Measurements from ENCODE around the gene CNTN6.

Gene CNTN6

DNA sequence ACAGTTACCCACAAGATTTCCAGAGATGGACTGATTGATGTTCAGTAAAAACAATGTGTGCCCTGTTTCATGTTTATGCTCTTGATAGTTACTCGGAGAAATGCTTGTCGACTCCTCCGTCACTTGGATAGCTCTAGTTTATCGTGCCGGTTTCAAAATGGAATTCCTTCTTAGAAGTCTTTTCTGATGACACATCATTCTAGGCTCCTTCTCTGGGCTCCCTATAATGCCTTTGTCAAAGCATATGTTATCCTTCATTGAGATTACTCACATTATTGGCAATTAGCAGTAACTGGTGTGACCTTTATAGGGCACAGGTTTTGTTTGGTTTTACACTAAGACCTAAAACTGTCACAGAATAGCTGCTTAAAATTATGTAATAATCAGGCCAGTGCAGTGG lies 201.8 kb downstream of the CNTN6 start:
- TF ChIP-seq, protein P1, sequence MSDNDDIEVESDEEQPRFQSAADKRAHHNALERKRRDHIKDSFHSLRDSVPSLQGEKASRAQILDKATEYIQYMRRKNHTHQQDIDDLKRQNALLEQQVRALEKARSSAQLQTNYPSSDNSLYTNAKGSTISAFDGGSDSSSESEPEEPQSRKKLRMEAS (IDR thresholded peaks at IDR 0.05) = no peak
- TF ChIP-seq, protein P2, sequence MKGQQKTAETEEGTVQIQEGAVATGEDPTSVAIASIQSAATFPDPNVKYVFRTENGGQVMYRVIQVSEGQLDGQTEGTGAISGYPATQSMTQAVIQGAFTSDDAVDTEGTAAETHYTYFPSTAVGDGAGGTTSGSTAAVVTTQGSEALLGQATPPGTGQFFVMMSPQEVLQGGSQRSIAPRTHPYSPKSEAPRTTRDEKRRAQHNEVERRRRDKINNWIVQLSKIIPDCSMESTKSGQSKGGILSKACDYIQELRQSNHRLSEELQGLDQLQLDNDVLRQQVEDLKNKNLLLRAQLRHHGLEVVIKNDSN (IDR thresholded peaks at IDR 0.05) = no peak
- TF ChIP-seq EP300 (IDR thresholded peaks at IDR 0.05; ENCODE audit: borderline replicate concordance) (no peak), TAF1 (IDR thresholded peaks at IDR 0.05; ENCODE audit: low read depth) (no peak), YY1 (IDR thresholded peaks at IDR 0.05; ENCODE audit: low read depth) (no peak), TCF12 (IDR thresholded peaks at IDR 0.05; ENCODE audit: low read depth) (no peak), CREB1 (IDR thresholded peaks at IDR 0.05; ENCODE audit: low read depth) (no peak), NFIC (IDR thresholded peaks at IDR 0.05) (no peak), FOXM1 (IDR thresholded peaks at IDR 0.05; ENCODE audit: borderline replicate concordance, low read depth) (no peak)
- TF ChIP-seq, protein P3, sequence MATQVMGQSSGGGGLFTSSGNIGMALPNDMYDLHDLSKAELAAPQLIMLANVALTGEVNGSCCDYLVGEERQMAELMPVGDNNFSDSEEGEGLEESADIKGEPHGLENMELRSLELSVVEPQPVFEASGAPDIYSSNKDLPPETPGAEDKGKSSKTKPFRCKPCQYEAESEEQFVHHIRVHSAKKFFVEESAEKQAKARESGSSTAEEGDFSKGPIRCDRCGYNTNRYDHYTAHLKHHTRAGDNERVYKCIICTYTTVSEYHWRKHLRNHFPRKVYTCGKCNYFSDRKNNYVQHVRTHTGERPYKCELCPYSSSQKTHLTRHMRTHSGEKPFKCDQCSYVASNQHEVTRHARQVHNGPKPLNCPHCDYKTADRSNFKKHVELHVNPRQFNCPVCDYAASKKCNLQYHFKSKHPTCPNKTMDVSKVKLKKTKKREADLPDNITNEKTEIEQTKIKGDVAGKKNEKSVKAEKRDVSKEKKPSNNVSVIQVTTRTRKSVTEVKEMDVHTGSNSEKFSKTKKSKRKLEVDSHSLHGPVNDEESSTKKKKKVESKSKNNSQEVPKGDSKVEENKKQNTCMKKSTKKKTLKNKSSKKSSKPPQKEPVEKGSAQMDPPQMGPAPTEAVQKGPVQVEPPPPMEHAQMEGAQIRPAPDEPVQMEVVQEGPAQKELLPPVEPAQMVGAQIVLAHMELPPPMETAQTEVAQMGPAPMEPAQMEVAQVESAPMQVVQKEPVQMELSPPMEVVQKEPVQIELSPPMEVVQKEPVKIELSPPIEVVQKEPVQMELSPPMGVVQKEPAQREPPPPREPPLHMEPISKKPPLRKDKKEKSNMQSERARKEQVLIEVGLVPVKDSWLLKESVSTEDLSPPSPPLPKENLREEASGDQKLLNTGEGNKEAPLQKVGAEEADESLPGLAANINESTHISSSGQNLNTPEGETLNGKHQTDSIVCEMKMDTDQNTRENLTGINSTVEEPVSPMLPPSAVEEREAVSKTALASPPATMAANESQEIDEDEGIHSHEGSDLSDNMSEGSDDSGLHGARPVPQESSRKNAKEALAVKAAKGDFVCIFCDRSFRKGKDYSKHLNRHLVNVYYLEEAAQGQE (IDR thresholded peaks at IDR 0.05; ENCODE audit: low read depth) = no peak

DNA sequence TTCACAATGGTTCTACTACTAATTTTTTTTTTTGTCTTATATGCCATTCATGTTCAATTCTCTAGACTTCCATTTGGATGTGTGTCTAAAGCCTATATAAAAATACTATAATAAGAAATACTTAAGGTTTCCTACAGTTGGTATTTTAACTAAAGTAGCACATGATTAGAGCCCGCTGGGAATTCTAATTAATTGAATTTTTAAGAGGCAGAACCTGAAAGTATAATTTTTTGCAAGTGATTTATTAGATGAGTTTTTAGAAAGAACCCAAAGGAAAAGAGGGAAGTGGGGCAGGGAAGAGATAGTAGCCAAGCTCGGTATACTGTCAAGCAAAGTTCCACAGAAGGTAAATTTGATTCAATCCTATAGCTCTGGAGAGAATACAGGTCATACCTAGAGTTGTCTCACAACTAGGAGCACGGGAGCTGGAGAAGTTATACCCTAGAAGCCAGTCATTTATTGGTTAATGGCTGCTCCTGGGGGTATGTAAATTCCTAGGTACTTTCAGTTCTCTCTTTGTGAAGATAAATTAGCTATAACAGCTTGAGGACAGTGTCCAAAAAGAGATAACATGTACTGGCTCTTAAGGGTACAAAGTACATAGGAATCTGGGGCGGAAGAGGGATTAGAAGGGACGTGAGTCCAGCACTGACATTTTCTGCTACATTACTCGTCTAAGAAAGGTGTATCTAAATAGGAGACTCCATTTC lies 225.6 kb downstream of the CNTN6 start:
- TF ChIP-seq EP300 (IDR thresholded peaks at IDR 0.05; ENCODE audit: borderline replicate concordance) (no peak), EGR1 (IDR thresholded peaks at IDR 0.05) (no peak), NFIC (IDR thresholded peaks at IDR 0.05) (no peak), FOXM1 (IDR thresholded peaks at IDR 0.05; ENCODE audit: borderline replicate concordance, low read depth) (no peak), TEAD4 (IDR thresholded peaks at IDR 0.05) (no peak), YY1 (IDR thresholded peaks at IDR 0.05; ENCODE audit: low read depth) (no peak)
- TF ChIP-seq, protein P3 (IDR thresholded peaks at IDR 0.05; ENCODE audit: low read depth) = no peak
- TF ChIP-seq, protein P1 (IDR thresholded peaks at IDR 0.05) = no peak

DNA sequence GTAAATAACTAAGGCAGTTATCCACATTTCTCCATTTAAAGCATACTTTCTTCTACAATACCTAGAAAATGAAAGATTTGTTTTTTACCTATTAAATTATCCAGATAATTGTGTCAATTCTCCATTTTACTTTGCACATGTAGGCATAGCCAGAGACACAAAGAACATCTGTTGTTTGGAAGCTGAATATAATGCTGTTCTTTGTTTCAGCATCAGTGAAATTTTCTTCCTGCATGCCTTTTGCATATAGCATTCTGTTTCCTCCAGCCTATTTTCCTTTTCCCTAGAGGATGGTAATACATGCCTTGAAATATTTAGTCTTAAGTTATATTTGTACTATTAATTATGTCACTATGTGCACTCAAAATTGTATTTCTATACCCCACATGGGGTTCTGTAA lies 233.7 kb downstream of the CNTN6 start:
- no peak for TF ChIP-seq RAD21 (IDR thresholded peaks at IDR 0.05; ENCODE audit: low read depth)
- no peak for TF ChIP-seq TAF1 (IDR thresholded peaks at IDR 0.05; ENCODE audit: low read depth)
- TF ChIP-seq TEAD4 (IDR thresholded peaks at IDR 0.05) = no peak
- no peak for TF ChIP-seq ZBTB7A (IDR thresholded peaks at IDR 0.05; ENCODE audit: low read depth)
- TF ChIP-seq, protein P3 (IDR thresholded peaks at IDR 0.05; ENCODE audit: low read depth) = no peak
- no peak for TF ChIP-seq EP300 (IDR thresholded peaks at IDR 0.05; ENCODE audit: borderline replicate concordance)
- no peak for TF ChIP-seq FOXM1 (IDR thresholded peaks at IDR 0.05; ENCODE audit: borderline replicate concordance, low read depth)
- TF ChIP-seq CREB1 (IDR thresholded peaks at IDR 0.05; ENCODE audit: low read depth) = no peak
- TF ChIP-seq, protein P1 (IDR thresholded peaks at IDR 0.05) = no peak
- TF ChIP-seq, protein P2 (IDR thresholded peaks at IDR 0.05) = no peak
- TF ChIP-seq NFIC (IDR thresholded peaks at IDR 0.05) = no peak
- TF ChIP-seq TCF12 (IDR thresholded peaks at IDR 0.05; ENCODE audit: low read depth) = no peak
- no peak for TF ChIP-seq EGR1 (IDR thresholded peaks at IDR 0.05)
- TF ChIP-seq CEBPB (IDR thresholded peaks at IDR 0.05) = no peak
- no peak for TF ChIP-seq YY1 (IDR thresholded peaks at IDR 0.05; ENCODE audit: low read depth)

DNA sequence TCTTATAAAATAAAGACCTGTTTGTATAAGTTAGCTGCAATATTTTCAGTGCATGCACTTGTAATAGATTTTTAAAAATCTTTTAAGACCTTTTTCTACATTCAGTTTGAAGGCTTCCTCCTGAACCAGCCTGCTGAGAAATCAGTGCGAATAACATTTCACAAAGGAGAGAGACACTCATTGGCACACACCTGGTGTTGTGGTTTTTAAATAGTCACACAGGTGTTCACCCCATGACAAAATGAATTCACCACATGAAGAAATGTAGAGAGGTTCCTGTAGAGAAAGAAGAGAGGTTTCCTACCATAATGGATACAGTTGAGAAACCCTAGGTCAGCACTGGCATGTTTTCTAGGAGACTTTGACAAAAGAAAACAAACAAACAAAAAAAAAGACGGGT lies 237.3 kb downstream of the CNTN6 start:
- TF ChIP-seq, protein P3 (IDR thresholded peaks at IDR 0.05; ENCODE audit: low read depth) = no peak
- TF ChIP-seq FOXM1 (IDR thresholded peaks at IDR 0.05; ENCODE audit: borderline replicate concordance, low read depth) = no peak
- no peak for TF ChIP-seq YY1 (IDR thresholded peaks at IDR 0.05; ENCODE audit: low read depth)
- no peak for TF ChIP-seq NFIC (IDR thresholded peaks at IDR 0.05)
- TF ChIP-seq CEBPB (IDR thresholded peaks at IDR 0.05) = no peak
- TF ChIP-seq, protein P1 (IDR thresholded peaks at IDR 0.05) = no peak
- no peak for TF ChIP-seq RAD21 (IDR thresholded peaks at IDR 0.05; ENCODE audit: low read depth)
- no peak for TF ChIP-seq TCF12 (IDR thresholded peaks at IDR 0.05; ENCODE audit: low read depth)
- TF ChIP-seq ZBTB7A (IDR thresholded peaks at IDR 0.05; ENCODE audit: low read depth) = no peak
- no peak for TF ChIP-seq CREB1 (IDR thresholded peaks at IDR 0.05; ENCODE audit: low read depth)
